Neural cell (in vitro differentiated cells): ENCODE results near the gene NUCB2.

Source experiments
- CTCF ChIP-seq: fragments of 450-650 bp; IDR thresholded peaks from 2 replicates; pipeline ENCODE4 v1.5.1; 2014; ENCODE audit warnings: antibody characterized with exemption, mild to moderate bottlenecking, moderate library complexity; ENCODE audit not compliant: poor library complexity, severe bottlenecking
- EP300 ChIP-seq: fragments of 450-650 bp; conservative IDR thresholded peaks from 2 replicates; pipeline ENCODE4 v1.6.1; 2014; ENCODE audit warnings: antibody characterized with exemption, mild to moderate bottlenecking, moderate library complexity; ENCODE audit not compliant: poor library complexity, severe bottlenecking
- POLR2AphosphoS5 ChIP-seq: IDR thresholded peaks from 2 replicates; pipeline ENCODE4 v1.6.1; 2012
- RAD21 ChIP-seq: fragments of 450-650 bp; conservative IDR thresholded peaks from 2 replicates; pipeline ENCODE4 v1.6.1; 2014; ENCODE audit warnings: antibody characterized with exemption, mild to moderate bottlenecking, moderate library complexity

GRCh38 chr11:17331669-17332068, 55.1 kb downstream of the NUCB2 start:
- TF ChIP-seq CTCF: no peak
- no peak for TF ChIP-seq POLR2AphosphoS5
- TF ChIP-seq EP300: no peak
- TF ChIP-seq RAD21: no peak
